Measurements from ENCODE around the gene PPARG. TPM values are rescaled to one million over a fixed set of nuclear protein-coding genes. Genes with fewer than 3 reads are reported as not detected.
"Not testable (repeated sequence)": the region's sequence is repeated elsewhere in the genome, so short reads cannot be mapped to it uniquely, and the experiment has no call there.

PPARG gene
- polyA plus RNA-seq, 4 donors: 24.6 to 37.3 (median 27.9) TPM

GRCh38 chr3:12454076-12454815, 165.4 kb downstream of the PPARG start:
- no peak for DNase-seq (ENCODE audit: low read depth in 4 of 4, low spot score in 3 of 4)

GRCh38 chr3:12454816-12455121, 165.9 kb downstream of the PPARG start:
- no peak for DNase-seq (ENCODE audit: low read depth in 4 of 4, low spot score in 3 of 4)

GRCh38 chr3:12455740-12456139, 166.9 kb downstream of the PPARG start:
- DNase-seq (ENCODE audit: low read depth in 4 of 4, low spot score in 3 of 4): no peak

- DNase-seq (ENCODE audit: low read depth in 4 of 4, low spot score in 3 of 4): no peak
These were observed 167.6 kb downstream of the PPARG start for GRCh38 chr3:12456441-12456840.

GRCh38 chr3:12457380-12457779, 168.5 kb downstream of the PPARG start:
- not testable (repeated sequence) for DNase-seq (ENCODE audit: low read depth in 4 of 4, low spot score in 3 of 4)

- DNase-seq (ENCODE audit: low read depth in 4 of 4, low spot score in 3 of 4): no peak
These were observed 170.0 kb downstream of the PPARG start for GRCh38 chr3:12458901-12459300.

GRCh38 chr3:12460127-12460526, 171.3 kb downstream of the PPARG start:
- DNase-seq (ENCODE audit: low read depth in 4 of 4, low spot score in 3 of 4): no peak

- no peak for DNase-seq (ENCODE audit: low read depth in 4 of 4, low spot score in 3 of 4)
These were observed 172.3 kb downstream of the PPARG start for GRCh38 chr3:12461097-12461649.

- DNase-seq (ENCODE audit: low read depth in 4 of 4, low spot score in 3 of 4): no peak
These were observed 173.5 kb downstream of the PPARG start for GRCh38 chr3:12462159-12462947.

- DNase-seq (ENCODE audit: low read depth in 4 of 4, low spot score in 3 of 4): no peak
These were observed 174.8 kb downstream of the PPARG start for GRCh38 chr3:12463686-12464085.

GRCh38 chr3:12464181-12464580, 175.3 kb downstream of the PPARG start:
- no peak for DNase-seq (ENCODE audit: low read depth in 4 of 4, low spot score in 3 of 4)

GRCh38 chr3:12465151-12465835, 176.4 kb downstream of the PPARG start:
- DNase-seq (ENCODE audit: low read depth in 4 of 4, low spot score in 3 of 4): no peak

- DNase-seq (ENCODE audit: low read depth in 4 of 4, low spot score in 3 of 4): no peak
These were observed 177.0 kb downstream of the PPARG start for GRCh38 chr3:12465836-12466225.

GRCh38 chr3:12467746-12468145, 178.9 kb downstream of the PPARG start:
- no peak for DNase-seq (ENCODE audit: low read depth in 4 of 4, low spot score in 3 of 4)

GRCh38 chr3:12468276-12468675, 179.4 kb downstream of the PPARG start:
- no peak for DNase-seq (ENCODE audit: low read depth in 4 of 4, low spot score in 3 of 4)

- DNase-seq (ENCODE audit: low read depth in 4 of 4, low spot score in 3 of 4): no peak
These were observed 179.9 kb downstream of the PPARG start for GRCh38 chr3:12468757-12469156.

GRCh38 chr3:12469222-12469621, 180.4 kb downstream of the PPARG start:
- not testable (repeated sequence) for DNase-seq (ENCODE audit: low read depth in 4 of 4, low spot score in 3 of 4)

GRCh38 chr3:12470111-12470510, 181.2 kb downstream of the PPARG start:
- DNase-seq (ENCODE audit: low read depth in 4 of 4, low spot score in 3 of 4): no peak

GRCh38 chr3:12470680-12471079, 181.8 kb downstream of the PPARG start:
- DNase-seq (ENCODE audit: low read depth in 4 of 4, low spot score in 3 of 4): no peak

GRCh38 chr3:12471241-12471640, 182.4 kb downstream of the PPARG start:
- no peak for DNase-seq (ENCODE audit: low read depth in 4 of 4, low spot score in 3 of 4)

- DNase-seq (ENCODE audit: low read depth in 4 of 4, low spot score in 3 of 4): no peak
These were observed 183.2 kb downstream of the PPARG start for GRCh38 chr3:12472000-12472610.

Data from right renal pelvis (tissue), 4 donors.